ENCODE results near the gene ABCA1.
"Not testable (repeated sequence)": the region's sequence is repeated elsewhere in the genome, so short reads cannot be mapped to it uniquely, and the experiment has no call there.

ABCA1 gene

DNA sequence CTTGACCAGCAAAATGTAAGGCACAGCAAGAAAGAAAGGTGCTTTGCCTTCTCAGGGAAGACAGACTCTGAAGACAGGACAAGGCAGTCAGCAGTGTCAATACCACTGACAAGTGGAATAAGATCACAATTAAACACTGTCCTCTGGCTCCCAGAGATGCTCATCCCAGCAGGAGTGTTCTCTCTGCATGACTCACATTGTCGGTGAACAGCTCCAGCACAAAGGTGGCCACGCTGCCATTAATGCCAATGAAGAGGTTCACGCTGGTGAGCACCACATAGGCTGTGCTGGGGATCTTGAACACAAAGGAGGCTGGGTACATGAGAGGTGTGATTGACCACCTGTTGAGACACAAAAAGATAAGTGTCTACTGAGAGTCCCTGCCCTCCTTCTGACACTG is 132.1 kb downstream of the ABCA1 start:
- DNase-seq (ENCODE audit: low read depth, low spot score), result no peak

DNA sequence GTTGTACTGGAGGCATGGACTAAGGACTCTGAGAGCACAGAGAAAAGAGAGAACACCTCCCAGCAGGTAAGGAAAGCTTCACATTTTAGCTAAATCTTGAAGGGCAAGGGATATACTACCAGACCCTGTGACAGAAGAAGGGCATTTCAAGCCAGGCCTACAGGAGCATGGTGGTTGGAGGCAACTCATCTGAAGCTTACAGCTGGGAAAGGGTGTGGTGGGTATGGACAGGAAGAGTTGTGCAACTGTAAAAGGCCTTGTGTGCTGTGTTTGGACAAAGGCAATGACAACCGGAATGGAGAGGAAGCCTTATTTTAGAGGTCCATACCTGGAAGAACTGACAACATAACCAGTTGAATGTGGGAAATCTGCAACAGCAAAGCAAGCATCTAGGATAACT is 132.9 kb downstream of the ABCA1 start:
- DNase-seq (ENCODE audit: low read depth, low spot score), result no peak

- DNase-seq (ENCODE audit: low read depth, low spot score), result no peak
Observed at GRCh38 chr9:104794070-104794469, 133.9 kb downstream of the ABCA1 start.

DNA sequence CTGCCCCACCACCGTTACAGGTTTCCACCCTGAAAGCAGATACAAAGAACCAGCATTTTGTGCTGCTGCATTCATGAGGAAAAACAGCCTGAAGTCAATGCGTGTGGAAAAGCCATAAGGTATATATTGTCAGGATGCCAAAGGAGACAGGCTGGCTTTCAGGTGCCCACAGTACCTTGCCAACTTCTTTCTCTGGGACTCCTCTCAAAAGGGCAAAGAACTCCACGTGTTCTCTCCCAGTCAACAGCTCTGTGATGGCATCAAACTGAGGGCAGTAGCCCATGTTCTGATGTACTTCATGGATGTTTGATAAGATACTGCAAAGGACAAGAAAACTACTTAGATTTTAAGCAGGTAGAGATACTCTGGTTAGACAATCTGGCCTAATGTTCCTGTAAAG is 139.7 kb downstream of the ABCA1 start:
- DNase-seq (ENCODE audit: low read depth, low spot score), result no peak

- no peak for DNase-seq (ENCODE audit: low read depth, low spot score)
Observed at GRCh38 chr9:104787306-104788015, 140.5 kb downstream of the ABCA1 start.

DNA sequence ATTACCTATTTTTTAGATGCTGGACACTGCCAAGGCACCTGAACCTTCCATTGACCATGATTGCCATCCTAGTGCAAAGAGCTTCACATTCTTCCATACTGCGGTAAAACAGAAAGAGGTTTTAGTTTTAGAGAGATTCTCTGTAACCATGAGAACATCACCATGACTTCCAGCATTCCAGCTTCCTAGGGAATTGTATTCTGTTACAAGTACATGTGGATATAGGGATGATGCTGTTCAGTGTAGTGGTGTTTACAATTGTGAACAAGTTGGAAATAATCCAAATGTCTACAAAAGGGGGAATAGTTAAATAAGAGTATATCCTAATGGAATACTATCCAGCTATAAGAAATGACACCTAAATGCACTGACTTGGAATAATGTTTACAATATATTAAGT is 141.7 kb downstream of the ABCA1 start:
- no peak for DNase-seq (ENCODE audit: low read depth, low spot score)

- no peak for DNase-seq (ENCODE audit: low read depth, low spot score)
Observed at GRCh38 chr9:104784098-104784497, 143.9 kb downstream of the ABCA1 start.

- DNase-seq (ENCODE audit: low read depth, low spot score), result no peak
Observed at GRCh38 chr9:104783588-104783987, 144.4 kb downstream of the ABCA1 start.

DNA sequence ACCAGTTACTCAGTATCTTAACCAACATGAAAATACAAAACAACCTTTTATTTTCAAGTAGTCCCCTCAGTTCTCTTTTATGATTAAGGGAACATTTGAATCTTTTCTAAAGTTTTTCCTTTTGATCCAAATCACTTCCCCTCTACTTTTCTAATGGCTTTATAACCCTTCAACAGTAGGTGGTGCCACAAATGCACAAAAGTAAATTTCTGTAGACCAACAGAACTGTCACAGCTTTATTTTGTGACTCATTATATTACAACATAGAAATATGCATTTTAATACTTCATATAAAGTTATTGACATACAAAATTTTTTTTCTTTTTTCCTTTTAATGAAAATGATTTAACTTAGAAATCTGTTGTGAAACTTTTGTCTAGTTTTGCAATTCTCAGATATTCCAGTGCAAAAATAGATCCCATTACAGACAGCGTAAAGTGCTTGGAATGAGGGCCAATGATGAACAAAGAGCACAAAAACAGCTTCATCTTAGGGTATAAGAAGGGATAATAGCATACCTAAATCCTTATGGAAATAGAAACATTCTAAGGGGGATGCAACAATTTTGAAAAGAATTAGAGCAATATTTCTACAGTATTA is 147.1 kb downstream of the ABCA1 start:
- no peak for DNase-seq (ENCODE audit: low read depth, low spot score)

DNA sequence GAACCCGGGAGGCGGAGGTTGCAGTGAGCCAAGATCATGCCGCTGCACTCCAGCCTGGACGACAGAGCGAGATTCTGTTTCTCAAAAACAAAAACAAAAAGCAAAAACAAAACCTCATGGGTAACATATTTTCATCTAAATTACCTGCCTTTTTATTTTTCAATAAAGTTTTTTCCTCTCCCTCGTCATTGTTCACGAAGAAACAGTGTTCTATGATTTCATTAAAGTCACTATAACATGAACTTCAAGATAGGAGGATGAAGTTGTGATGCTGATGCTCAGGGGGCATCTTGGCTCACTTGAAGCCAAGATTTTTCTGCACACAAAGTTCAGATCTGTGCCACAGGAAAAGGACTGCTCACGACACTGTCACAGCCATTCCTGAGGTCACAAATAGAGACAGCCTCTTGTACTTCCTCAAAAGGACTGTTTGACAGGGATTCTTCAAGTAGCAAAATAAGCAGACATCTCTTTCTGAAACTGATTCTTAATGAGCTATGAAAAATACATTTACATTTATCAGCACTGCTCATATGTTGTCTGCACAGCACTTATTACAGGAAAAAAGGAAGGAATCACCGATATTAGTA is 147.9 kb downstream of the ABCA1 start:
- no peak for DNase-seq (ENCODE audit: low read depth, low spot score)

- no peak for DNase-seq (ENCODE audit: low read depth, low spot score)
Observed at GRCh38 chr9:104779334-104779733, 148.6 kb downstream of the ABCA1 start.

- DNase-seq (ENCODE audit: low read depth, low spot score), result no peak
Observed at GRCh38 chr9:104778802-104779201, 149.2 kb downstream of the ABCA1 start.

GRCh38 chr9:104776797-104777196 is 151.2 kb downstream of the ABCA1 start:
- DNase-seq (ENCODE audit: low read depth, low spot score), result no peak

DNA sequence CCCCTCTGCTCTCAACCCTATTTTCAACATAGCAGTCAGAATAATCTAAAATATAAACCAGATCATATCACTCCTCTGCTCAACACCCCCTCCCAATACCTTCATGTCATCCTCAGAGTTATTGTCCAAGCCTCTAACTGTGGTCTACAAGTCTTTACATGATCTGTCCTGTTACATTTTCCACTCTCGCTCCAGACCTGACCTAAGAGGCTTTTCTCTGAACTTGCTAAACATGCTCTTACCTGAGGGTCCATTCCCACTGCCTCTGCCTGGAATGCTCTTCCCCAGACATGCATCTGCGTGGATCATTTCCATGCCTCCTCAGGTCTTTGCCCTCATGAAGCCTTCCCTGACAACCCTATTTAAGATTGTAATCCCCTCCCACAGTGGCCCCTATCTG is 152.0 kb downstream of the ABCA1 start:
- DNase-seq (ENCODE audit: low read depth, low spot score), result no peak

DNA sequence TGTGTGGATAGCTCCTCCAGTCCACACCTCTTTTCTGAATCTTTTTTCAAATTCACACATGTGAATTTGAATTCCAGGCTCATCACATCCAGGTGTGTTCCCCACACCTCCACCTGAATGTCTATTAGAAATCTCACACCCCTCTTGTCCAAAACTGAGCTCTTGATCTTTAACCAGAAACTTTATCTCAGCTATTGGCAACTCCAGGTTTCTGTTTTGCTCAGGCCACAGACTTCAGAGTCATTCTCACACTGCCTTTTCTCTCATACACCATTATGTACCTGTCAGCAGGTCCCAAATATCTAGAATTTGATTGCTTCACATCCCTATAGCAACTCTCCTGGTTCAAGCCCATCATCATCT is 152.4 kb downstream of the ABCA1 start:
- DNase-seq (ENCODE audit: low read depth, low spot score), result no peak

DNA sequence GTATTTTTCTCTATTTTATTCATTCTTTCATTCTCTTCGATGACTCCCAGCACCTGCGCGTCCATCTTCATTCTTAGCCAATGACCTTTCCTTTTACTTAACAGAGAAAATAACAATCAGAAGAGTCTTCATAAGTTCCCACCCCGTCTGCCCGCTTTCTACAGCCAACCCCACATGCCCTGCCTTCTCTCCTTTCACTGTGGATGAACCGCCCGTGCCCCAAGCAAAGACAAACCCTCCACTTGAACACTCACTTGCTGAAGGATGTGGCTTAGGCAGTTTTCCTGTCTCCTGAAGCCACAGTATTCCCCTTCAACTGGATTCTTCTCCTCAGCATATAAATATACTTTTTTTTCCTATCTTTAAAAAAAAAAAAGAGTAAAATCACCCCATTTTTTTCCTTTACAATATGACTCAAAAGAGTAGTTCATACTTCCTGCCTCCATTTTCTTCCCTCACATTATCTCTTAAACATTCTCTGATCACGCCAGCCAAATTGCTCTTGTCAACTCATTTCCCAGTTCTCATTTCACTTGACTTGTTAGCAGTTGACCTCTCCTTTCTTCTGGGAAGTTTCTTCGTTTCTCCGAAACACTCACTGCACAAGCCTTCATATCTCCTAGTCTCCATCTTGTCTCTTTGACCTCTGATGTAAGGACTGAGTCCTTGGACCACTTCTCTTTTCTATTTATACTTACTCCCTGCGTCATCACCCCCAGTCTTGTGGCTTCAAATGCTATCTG is 153.0 kb downstream of the ABCA1 start:
- DNase-seq (ENCODE audit: low read depth, low spot score), result no peak

DNA sequence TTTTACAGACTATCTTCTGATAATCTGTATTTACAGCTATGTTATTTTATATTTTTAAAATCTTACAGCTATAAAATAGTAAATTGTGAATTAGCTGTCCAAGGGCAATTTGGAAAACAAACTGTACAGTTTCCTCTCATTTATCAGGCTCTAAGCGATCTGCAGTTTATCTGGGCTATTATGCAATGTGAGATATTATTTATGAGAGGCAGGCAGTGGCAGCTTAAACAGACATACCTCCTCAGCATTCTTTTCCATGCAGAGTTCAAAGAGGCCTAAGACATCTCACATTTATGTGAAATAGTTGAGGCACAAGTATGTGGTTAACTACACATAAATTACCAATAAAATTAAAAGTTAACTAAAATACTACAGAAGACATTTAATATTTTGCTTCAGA is 153.8 kb downstream of the ABCA1 start:
- DNase-seq (ENCODE audit: low read depth, low spot score), result no peak

GRCh38 chr9:104772714-104773510 is 155.0 kb downstream of the ABCA1 start:
- no peak for DNase-seq (ENCODE audit: low read depth, low spot score)

- no peak for DNase-seq (ENCODE audit: low read depth, low spot score)
Observed at GRCh38 chr9:104769655-104770054, 158.3 kb downstream of the ABCA1 start.

- not testable (repeated sequence) for DNase-seq (ENCODE audit: low read depth, low spot score)
Observed at GRCh38 chr9:104769029-104769428, 158.9 kb downstream of the ABCA1 start.

DNA sequence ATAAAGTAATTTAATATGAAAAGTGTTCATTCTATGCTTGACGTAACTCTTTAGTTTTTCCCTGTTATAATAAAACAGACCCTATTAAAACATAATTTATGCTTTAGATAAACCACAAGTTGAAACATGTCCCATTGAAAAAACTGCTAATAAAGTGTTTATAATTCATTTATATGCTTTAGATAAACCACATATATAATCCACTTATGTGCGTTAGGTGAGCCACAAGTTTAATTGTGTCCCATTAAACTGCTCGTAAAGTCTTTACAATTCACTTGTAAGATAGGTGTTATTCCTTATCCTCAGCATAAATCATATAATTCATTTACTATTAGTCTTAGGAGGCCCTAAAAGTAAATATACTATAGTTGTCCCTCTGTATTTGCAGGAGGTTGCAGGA is 160.4 kb downstream of the ABCA1 start:
- DNase-seq (ENCODE audit: low read depth, low spot score), result no peak

- no peak for DNase-seq (ENCODE audit: low read depth, low spot score)
Observed at GRCh38 chr9:104766025-104766424, 161.9 kb downstream of the ABCA1 start.
